CD4-positive, alpha-beta T cell treated with Interleukin-2 at 100 ng/mL for 4 hours (primary cell): ENCODE data around the gene EIF2AK3.
"Not testable (repeated sequence)": the region's sequence is repeated elsewhere in the genome, so short reads cannot be mapped to it uniquely, and the experiment has no call there.

Experiments
- DNase-seq: peaks from one replicate; pipeline ENCODE4 v3.0.0-alpha.2; 2020; ENCODE audit warnings: low spot score

EIF2AK3 gene

DNA sequence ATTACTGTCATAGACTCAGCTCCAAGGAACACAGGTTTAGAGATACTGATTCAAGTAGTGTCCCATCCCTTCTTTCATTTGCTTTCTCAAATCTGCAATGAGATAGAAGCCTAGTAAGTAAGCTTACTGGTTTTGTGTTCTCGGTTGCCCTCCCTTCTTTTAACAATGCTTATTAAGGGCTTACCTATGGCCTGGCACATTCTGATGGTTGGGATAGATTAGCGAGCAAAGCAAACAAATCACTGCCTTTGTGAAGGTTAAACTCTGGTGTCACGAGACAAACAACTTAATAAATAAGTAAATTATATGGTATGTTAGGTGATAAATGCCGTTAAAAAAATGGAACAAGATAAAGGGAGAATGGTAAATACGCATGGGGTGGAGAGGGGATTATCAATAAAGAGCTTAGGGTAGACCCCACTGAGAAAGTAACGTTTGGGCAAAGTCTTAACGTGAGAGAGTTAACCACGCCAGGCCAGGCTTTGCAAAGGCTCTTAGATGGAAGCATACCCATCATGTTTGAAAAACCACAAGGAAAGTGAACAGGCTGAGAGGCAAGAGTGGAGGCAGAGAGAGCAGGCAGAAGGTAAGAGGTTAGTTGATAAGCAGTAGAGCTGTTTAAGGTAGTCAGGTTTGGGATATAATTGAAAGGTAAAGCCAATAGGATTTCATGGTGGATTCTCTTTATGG lies 31.0 kb downstream of the EIF2AK3 start:
- DNase-seq: no peak

DNA sequence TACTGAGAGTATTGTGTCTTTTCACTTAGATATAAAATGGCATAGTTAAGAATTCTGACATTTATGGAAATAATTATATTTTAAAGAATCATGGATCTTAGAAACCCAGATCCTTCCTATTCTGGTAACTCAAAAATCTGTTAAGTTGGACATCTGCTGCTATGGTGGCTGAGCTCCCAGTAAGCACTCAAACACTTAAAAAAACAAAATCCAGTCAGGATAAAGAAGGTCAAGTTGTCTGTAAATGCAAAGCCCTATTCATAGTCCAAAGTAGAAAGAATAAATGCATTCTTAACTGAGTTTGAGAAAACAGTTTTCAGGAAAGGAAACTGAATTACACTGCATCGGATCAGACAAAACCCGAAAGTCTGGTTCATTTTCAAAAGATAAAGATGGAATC lies 35.6 kb downstream of the EIF2AK3 start:
- no peak for DNase-seq

DNA sequence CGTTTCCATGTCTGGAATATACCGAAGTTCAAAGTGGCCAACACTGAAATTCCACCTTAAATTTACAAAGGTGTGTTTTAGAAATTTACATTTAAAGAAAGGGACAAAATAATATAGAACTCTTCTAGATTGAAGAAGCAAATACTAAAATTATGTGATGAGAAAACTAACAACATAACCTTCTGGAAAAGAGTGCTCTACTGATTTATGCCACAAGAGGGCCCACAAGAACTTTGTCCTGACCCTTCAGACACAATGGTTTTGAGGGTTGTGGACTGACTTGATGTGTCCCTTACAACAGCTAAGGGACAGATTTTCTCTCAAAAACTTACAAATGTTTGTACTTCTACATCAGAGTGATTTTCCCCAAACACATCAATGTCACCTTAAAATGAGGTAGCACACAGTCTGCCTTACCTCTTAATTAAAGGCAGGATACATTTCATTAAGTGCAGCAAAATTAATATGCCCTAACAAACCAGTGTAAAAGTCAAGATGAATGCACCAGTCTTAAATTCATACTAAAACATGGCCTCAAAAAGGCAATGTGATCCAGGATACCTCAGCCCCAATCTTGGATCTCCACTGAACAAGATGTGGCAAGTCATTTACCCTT lies 36.2 kb downstream of the EIF2AK3 start:
- DNase-seq: peak; percentile 70

DNA sequence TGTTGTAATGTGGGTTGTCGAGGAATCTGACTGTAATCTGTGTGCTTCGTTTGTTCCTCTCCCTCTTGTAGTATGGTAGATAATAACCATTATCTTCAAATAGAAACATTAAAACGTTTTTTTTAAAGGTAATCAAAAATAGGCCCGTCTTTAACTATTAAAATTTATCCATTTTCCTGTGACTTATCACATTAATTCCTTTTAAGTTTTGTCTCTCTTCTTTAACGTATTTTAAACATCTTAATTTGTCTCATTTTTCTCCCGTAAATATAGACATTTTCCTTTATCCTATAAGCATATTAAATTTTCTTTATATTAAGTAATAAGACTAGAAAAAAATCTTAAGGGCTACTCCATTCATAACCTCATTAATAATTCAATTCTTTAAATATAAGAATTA lies 41.3 kb downstream of the EIF2AK3 start:
- no peak for DNase-seq

DNA sequence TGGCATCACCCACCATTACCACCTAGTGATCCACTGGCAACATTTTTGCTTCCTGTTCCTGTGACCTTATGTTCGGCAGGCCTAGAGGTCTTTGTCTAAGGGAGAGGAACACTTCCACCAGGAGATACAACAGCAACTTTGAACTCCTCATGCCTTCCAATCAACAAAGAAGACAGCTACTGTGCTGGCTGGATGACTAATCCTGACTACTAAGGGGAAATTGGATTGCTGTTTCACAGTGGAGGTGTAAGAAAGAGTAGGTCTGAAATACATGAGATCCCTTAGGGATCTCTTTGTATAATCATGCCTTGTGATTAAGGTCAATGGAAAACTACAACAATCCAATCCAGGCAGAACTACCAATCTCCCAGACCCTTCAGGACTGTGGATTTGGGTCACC lies 45.2 kb downstream of the EIF2AK3 start:
- no peak for DNase-seq

DNA sequence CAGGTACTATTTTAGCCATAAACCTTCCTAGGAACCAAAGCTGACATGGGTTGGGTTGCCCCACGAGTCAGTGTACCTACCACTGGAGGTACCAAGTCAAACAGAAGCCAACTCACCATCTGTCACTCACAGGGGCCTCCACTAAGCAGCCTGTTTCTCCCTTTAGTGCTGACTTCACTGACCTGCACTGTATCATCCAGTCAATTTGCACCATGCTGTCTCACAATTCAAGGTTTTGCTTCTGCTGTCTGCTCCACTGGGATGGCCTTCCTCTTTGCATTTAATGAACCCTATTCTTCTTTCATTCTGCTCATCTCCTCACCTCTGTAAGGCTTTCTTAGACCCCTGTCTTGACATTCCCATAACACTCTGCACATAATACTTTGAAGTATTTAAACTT lies 47.2 kb downstream of the EIF2AK3 start:
- no peak for DNase-seq

DNA sequence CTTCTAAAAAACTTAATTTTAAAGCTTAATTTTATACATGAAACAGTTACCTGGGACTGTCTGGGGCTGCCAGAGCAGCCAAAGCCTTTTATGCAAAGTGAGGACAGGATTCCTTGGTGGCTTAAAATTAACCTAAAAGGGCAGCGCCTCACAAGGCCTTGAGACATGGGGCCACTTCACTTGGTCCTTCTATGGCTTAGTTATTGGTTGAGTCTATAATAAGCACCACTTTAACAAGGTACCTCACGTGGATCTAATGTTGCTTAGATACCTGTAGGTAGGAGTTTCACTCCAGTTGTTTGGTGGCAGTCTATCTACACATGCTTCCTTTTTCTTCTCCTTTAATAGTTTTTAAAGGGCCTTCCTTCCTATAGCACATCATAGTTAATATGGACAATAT lies 51.6 kb downstream of the EIF2AK3 start:
- DNase-seq: no peak

DNA sequence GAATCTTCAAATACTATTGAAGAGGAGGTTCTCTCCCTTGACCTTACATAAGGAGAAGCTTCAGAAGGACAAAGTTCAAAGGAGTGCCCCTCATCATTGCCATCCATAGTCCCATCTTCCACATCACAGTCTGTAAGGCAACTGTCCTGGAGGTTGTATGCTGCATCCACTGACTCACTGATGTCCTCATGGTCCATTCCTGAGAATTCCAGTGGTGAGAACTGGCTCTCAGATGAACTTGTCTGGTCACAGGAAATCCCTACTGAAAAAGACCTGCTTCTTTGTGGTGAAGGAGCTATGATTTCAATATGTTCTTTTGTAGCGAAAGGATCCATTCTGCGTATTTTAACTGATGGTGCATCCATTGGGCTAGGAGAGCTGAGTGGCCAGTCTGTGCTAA lies 52.2 kb downstream of the EIF2AK3 start:
- no peak for DNase-seq

DNA sequence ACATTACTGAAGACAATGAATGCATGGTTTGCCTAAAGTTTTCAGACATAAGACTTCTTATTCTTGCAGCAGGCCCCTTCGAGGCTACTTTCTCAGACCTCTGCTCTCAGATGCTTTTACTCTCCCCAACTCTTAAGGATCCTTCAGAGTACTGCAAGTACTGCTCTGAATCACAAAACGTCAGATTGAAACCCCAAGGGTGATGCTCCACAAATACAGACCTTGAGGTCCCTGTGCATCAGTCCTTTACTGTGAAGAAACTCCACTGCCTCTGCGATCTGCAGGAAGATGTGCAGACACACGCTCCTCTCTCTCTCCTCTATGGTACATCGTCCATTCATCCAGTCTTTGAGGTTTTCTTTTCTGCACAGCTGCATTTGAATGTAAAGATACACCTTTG lies 52.8 kb downstream of the EIF2AK3 start:
- DNase-seq: no peak

DNA sequence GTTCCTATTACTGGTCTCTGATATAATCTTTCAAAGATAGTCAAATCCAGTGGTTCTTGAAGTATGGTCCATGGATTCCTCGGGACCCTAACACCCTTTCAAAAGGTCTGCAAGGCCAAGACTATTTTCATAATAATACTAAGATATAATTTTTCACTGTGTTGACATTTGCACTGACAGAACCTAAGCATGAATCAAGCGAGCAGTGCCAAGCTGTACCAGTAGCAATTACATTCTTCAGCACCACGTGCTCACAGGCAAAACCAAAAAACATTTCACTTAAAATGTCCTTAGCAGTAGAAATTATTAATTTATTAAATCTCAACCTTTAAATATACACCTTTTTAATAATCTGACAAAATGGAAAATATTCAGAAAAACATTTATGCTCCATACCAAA lies 59.1 kb downstream of the EIF2AK3 start:
- DNase-seq: no peak

DNA sequence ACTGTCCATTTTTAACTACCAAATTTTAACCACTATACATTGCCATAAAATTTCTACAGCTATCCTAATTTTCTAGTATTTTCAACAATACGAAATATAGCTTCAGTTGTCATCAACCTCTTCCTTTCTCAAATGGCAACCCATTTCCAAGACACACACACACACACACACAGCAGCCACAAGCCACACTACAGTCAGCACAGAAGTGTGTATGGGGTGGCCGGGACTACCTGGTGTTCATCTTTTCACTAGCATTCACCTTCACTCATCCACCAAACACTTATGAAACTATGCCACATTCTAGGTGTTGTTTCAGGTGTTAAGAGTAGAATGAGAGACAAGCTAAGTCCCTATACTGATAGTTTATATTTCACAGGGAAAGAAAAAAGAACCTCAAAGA lies 62.9 kb downstream of the EIF2AK3 start:
- no peak for DNase-seq

DNA sequence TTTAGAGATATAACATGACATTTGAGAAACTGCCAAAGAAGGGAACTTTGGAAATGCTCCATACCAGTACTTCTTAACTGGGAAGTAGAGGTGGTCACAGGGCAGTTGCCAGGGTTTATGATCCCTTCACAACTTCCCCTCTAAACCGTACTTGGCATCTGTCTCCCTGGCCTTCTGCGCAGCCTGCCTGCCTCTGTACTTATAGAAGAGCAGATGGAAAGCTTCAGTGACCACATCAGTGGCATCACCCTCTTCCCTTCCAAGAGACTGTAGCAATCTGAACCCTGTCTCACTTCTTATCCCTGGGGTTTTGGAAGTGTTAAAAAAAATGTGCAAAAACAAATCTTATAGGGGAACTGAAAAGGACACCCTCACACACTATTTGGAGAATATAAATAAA lies 64.1 kb downstream of the EIF2AK3 start:
- DNase-seq: no peak

DNA sequence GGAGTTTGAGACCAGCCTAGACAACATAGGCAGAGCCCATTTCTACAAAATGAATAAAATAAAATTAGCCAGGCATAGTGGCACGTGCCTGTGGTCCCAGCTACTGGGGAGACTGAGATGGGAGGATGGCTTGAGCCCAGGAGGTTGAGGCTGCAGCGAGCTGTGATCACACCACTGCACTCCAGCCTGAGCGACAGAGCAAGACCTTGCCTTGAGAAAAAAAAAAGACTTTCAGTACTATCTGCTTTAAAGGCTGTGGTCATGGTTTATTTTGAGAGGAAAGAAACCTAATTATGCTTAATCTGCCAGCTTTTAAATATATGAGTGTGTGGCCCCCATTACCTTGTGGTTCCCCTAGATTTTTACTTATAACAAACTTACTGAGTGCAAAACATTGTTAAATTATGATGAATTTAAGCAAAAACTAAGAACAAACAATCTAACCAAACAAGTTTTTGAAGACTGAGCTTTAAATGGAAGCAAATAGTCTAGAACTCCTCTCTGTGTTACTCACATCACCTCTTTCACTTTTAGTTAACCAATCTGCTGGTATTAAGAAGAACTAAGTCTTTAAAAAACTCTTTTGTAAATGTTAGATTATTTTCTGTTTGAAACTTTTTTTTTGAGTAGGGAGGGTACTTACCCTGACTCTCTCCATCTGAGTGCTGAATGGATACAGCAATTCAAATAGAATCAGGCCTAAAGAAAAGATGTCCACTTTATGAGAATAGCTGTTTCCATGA lies 65.4 kb downstream of the EIF2AK3 start:
- no peak for DNase-seq

DNA sequence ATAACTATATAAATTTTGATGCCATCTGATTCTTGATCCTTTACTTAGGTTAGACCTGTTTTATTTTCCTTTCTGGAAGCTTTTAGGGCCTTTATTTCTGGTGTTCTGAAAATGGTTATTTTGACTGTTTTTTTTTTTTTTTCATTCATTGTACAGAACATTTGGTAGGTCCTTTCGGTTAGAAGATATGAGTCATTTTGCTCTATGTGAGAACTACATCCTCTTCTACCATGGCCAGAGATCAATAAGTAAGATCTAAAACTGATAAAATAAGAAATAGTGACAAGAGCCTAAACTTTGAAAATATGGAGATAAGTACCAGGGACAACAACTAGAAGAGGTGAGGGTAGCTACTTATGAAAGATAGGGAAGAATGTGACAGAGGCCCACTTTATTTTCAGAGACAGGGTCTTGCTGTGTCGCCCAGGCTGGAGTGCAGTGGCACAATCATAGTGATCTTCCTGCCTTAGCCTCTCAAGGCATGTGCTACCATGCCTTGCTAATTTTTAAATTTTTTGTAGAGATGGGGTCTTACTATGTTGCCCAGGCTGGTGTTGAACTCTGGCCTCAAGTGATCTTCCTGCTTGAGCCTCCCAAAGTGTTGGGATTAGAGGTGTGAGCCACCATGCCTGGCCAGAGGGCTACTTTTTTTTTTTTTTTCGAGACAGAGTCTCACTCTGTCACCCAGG lies 66.5 kb downstream of the EIF2AK3 start:
- no peak for DNase-seq

DNA sequence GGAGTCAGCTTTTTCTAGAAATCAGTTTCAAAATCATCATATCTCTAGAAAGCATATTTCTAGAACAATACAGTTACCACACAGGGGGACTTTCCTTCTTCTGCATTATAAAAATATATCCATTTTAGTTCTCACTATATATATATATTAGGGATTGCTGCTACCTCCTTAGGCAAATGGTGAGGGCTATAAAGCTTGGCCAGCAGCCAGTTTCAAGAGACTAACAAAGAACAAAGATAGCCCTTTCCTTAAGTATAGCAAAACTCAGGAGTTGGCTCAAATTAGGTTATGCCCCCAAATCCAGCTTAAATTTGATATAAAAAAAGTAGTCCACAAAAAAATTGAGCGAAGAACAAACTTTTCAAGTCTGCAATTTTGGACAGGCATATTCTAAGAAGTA lies 70.0 kb downstream of the EIF2AK3 start:
- DNase-seq: no peak

DNA sequence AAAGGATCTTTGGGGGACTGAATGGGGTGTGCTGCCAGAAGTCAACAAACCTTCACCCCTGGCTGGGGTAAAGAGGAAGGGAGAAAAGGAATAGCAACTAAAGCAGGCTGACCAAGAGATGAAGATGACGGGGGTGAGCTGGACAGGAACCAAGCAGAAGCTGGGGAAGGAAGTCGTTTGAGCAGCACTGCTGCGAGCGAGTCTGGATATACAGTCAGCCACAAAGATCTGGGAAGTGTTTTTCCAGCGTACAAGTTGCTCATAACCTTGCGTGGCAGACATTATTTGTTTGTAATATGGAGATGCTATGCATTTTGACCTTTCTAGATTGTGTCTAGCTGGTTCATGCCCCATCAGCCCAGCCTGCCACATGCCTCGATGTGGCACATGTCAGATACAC lies 71.2 kb downstream of the EIF2AK3 start:
- DNase-seq: no peak

DNA sequence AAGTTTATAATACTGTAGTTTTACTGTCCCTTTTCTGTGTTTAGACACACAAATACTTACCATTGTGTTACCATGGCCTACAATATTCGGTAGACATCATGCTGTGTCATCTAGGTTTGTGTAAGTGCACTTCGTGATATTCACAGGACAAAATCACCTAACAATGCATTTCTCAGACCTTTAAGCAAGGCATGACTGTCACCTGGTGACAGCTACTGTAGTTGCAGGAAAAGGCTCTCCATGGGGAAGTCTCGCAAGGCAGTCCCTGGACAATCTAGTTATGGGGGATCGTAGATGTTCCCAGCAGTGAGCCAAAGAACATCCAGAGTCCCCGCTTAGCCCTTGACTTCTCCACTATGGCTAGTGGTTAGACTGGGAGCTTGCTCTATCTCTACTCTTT lies 73.1 kb downstream of the EIF2AK3 start:
- DNase-seq: no peak

DNA sequence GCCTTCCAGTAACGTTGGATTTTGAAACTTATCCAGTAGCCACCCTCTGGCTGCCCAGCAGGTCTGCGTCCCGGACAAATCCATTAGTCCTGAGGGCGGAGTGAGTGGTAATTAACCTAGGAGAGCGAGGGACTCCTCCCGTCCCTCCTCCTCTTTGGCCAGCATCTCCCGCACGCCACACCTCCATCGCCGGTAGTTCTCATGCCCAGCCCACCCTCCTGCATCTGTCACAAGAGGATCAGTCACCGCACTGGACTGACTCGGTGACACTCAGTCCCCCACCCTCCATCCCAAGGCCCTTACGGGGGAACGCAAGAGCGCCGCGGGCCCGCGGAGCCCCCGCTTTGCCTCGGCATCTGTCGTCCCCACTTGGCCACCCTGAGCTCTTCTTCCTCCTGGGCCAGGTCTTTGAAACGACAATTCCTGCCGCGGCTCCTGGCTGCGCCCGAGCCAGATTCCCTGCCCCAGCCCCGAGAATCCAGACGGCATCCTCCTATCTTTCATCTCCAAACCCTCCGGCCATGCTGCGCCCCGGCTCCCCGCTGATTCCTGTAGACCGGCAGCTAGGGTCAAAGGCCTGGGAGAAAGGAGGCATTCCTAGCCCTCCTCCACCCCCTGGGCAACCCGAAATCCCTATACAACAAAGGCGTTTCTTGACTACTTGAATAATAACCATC lies 77.5 kb downstream of the EIF2AK3 start:
- no peak for DNase-seq

DNA sequence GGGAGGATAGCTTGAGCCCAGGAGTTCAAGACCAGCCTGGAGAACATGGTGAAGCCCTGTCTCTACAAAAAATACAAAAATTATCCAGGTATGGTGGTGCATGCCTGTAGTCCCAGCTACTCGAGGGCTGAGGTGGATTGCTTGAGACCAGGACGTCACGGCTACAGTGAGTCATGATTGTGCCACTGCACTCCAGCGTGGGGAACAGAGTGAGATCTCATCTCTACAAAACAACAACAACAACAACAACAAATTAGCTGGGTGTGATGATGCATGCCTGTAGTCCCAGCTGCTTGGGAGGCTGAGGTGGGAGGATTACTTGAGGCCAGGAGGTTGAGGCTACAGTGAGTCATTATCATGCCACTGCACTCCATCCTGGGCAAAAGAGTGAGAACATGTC lies 81.0 kb downstream of the EIF2AK3 start:
- not testable (repeated sequence) for DNase-seq

DNA sequence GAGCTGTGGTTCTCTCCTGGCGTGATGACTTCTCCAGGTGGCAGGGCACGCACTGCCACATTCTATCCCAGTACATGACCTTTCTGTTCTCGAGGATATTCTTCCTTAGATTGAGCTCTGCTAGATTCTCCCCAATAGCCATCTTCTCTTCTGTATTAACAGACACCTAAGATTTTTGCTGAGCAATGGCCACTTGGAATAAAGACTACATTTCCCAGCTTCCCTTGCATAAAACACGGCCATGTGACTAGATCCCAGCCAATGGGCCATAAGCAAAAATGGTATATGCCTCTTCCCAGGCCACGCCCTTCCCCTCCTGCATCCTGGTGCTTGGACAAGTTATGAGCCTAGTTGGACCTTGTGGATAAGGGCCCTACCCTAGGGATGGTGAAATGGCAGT lies 82.1 kb downstream of the EIF2AK3 start:
- DNase-seq: no peak

DNA sequence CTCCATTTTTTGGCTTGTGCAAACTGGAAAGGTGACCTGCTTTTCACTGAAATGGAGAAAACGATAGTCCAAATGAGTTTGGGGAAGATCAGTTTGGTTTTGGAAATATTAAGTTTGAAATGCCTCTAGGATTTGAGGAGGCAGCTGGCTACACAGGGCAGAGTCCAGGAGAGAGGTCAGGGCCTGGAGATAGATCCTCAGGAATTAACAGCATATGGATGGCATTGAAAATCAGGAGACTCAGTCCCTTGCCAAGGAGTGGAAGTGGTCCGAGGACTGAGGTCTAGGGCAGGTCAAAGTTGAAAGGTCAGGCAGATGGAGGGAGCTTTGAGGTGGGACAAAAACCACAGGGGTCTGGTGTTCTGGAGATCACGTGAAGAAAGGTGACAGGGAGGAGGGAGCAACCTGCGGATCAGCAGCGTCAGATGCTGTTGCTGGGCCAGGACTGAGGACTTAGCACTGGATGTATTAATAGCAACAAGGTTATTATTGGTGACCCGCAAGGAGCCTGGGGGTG lies 83.7 kb downstream of the EIF2AK3 start:
- no peak for DNase-seq

DNA sequence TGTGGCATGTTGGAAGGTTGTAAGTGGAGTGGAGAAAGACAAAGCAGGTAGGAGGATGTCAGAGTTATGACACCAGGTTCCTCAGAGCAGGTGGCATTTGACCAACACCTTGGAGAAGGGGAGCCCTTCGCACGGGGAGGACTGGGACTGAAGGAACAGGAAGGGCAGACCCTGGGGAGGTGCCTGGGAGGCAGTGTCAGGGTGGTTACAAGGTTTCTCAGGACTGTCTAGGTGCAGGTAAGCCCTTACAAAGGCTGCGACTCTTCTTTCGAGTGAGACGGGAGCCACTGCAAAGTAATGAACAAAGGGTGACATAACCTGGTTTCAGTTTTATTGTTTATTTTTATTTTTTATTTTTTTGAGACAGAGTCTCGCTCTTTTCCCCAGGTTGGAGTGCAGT lies 84.6 kb downstream of the EIF2AK3 start:
- DNase-seq: no peak
